GM12878 (cell line): ENCODE measurements around the gene PTPRN2. TPM values are rescaled to one million over a fixed set of nuclear protein-coding genes. Genes with fewer than 3 reads are reported as not detected.

Source experiments
- ATAC-seq: fragments of 200-7000 bp; cut with Tn5 transposase; 3 replicates; pipeline ENCODE4 v1.9.1; 2020; ENCODE audit warnings: mild to moderate bottlenecking, moderate library complexity
- BruUV-seq: library from RNA; stranded (reverse); fragments of 400-500 nt; replicated peaks from 2 replicates; lab custom pipeline; 2021; lab: Mats Ljungman, UMichigan
- CTCF ChIA-PET: fragments of 300-600 bp; sonication (Branson Sonifier 250); formaldehyde crosslinking; extraction: SDS; loops from one replicate; lab custom pipeline; 2021; ENCODE audit warnings: inconsistent platforms; lab: Yijun Ruan, JAX
- POLR2A ChIA-PET: fragments of 350-600 bp; formaldehyde crosslinking; extraction: SDS; loops from one replicate; lab custom pipeline; 2021; ENCODE audit warnings: inconsistent platforms; lab: Charles Lee
- RAD21 ChIA-PET: fragments of 300-600 bp; sonication (Branson Sonifier 250); formaldehyde crosslinking; loops from one replicate; lab custom pipeline; 2023; ENCODE audit warnings: antibody characterized with exemption; ENCODE audit not compliant: unreplicated experiment; lab: Charles Lee
- SMC1A ChIA-PET: fragments of 300-600 bp; sonication (Branson Sonifier 250); formaldehyde crosslinking; loops from one replicate; lab custom pipeline; 2023; ENCODE audit not compliant: unreplicated experiment, uncharacterized antibody; lab: Charles Lee
- DNase-seq: peaks from one replicate; pipeline ENCODE4 v3.0.0-alpha.2; 2011; ENCODE audit warnings: low read depth, low spot score
- FAIRE-seq: peaks from 3 replicates; lab custom pipeline; 2011; peaks lifted over from hg19 to GRCh38; lab: Jason Lieb, UNC
- H2AFZ ChIP-seq: 2 replicates; pipeline ENCODE4 v1.6.0; 2011; ENCODE audit warnings: low read depth, low read length, control low read depth; ENCODE audit not compliant: control insufficient read depth
- H3K27ac ChIP-seq: 2 replicates; pipeline ENCODE4 v1.5.1; 2011; ENCODE audit warnings: control low read depth; ENCODE audit not compliant: control insufficient read depth, insufficient read depth
- H3K27me3 ChIP-seq, 2 experiments: replicated peaks in 1 of 2; 2 replicates each; pipeline versions ENCODE4 v1.6.0 to v1.6.1; 2011; ENCODE audit warnings: low read length in 1 of 2; ENCODE audit not compliant: control insufficient read depth in 2 of 2, insufficient read depth in 2 of 2
- H3K36me3 ChIP-seq, 2 experiments: 2 replicates each; pipeline ENCODE4 v1.5.1; 2011; ENCODE audit warnings: low read length in 1 of 2; ENCODE audit not compliant: control insufficient read depth in 2 of 2, insufficient read depth in 2 of 2
- H3K4me1 ChIP-seq: 2 replicates; pipeline ENCODE4 v1.6.1; 2011; ENCODE audit warnings: mild to moderate bottlenecking, low read length, moderate library complexity, mixed read lengths; ENCODE audit not compliant: control insufficient read depth, insufficient read depth
- H3K4me2 ChIP-seq: 2 replicates; pipeline ENCODE4 v1.6.0; 2011; ENCODE audit warnings: control low read depth; ENCODE audit not compliant: control insufficient read depth, insufficient read depth
- H3K4me3 ChIP-seq: fragments of 200-600 bp; sonication (generic); 2 replicates; pipeline ENCODE4 v1.5.1; 2016
- H3K79me2 ChIP-seq: 2 replicates; pipeline ENCODE4 v1.6.0; 2011; ENCODE audit warnings: low read length; ENCODE audit not compliant: control insufficient read depth, insufficient read depth
- H3K9ac ChIP-seq: 2 replicates; pipeline ENCODE4 v1.8.0; 2011; ENCODE audit warnings: low read length, control low read depth, mixed read lengths; ENCODE audit not compliant: control insufficient read depth, insufficient read depth
- H3K9me3 ChIP-seq: replicated peaks from 3 replicates; pipeline ENCODE4 v1.5.1; 2011; ENCODE audit warnings: mild to moderate bottlenecking, low read length; ENCODE audit not compliant: control insufficient read depth, insufficient read depth
- H4K20me1 ChIP-seq: 2 replicates; pipeline ENCODE4 v1.6.0; 2011; ENCODE audit not compliant: control insufficient read depth, insufficient read depth
- CHD2 ChIP-seq: IDR thresholded peaks from 2 replicates; pipeline ENCODE4 v1.6.1; 2011; ENCODE audit warnings: low read depth, low read length, improper control_type of control experiment, borderline replicate concordance
- CHD4 ChIP-seq: fragments of 200-600 bp; sonication (generic); IDR thresholded peaks from 2 replicates; pipeline ENCODE4 v1.6.1; 2016; ENCODE audit warnings: mild to moderate bottlenecking
- HDAC2 ChIP-seq: fragments of 200-600 bp; sonication (generic); IDR thresholded peaks from 2 replicates; pipeline ENCODE4 v1.6.1; 2017
- NFYA ChIP-seq: IDR thresholded peaks from 2 replicates; pipeline ENCODE4 v1.6.1; 2011; ENCODE audit warnings: low read depth, mild to moderate bottlenecking, low read length, improper control_type of control experiment, borderline replicate concordance
- POLR2AphosphoS2 ChIP-seq: IDR thresholded peaks from 2 replicates; pipeline ENCODE4 v1.6.1; 2011; ENCODE audit warnings: low read depth, mild to moderate bottlenecking, low read length, improper control_type of control experiment, moderate library complexity
- RFX5 ChIP-seq: IDR thresholded peaks from 2 replicates; pipeline ENCODE4 v1.6.1; 2011; ENCODE audit warnings: low read depth, low read length, improper control_type of control experiment
- STAT1 ChIP-seq: fragments of 450-650 bp; conservative IDR thresholded peaks from 2 replicates; pipeline ENCODE4 v1.6.1; 2014; ENCODE audit warnings: antibody characterized with exemption, mild to moderate bottlenecking
- WRNIP1 ChIP-seq: IDR thresholded peaks from 2 replicates; pipeline ENCODE4 v1.6.1; 2011; ENCODE audit warnings: low read depth, low read length, improper control_type of control experiment, borderline replicate concordance
- WGBS: methylation state at CpG from one replicate; pipeline ENCODE4 v1.1.6; 2016; ENCODE audit warnings: low lambda C conversion rate; ENCODE audit not compliant: insufficient replicate concordance, insufficient coverage; ENCODE audit errors: missing lambda C conversion rate; 5-methylcytosine and 5-hydroxymethylcytosine counted together
- in situ Hi-C: fragments of 300-500 bp; cut with MboI; formaldehyde crosslinking; loops from 9 replicates; pipeline ENCODE4 v1.14.3; 2018; ENCODE audit warnings: mixed read lengths
- intact Hi-C: fragments of 100-400 bp; cut with micrococcal nuclease; formaldehyde crosslinking; loops from one replicate; pipeline ENCODE4 v1.14.2; 2022; ENCODE audit not compliant: unreplicated experiment
- polyA plus RNA-seq, 11 experiments: library from polyadenylated mRNA; depleted of rRNA in 4 of 11; unstranded in 6 of 11; stranded (reverse) in 5 of 11; fragments of >200 nt; fragmentation: Nextera tagmentation in 4 of 11; fragmentation: Illumina TruSeq in 1 of 11; extraction: Ambion mirVana in 4 of 11; extraction: Trizol in 1 of 11; gene quantifications; 1 replicate in 1 of 11; 2 replicates in 10 of 11; pipeline versions ENCODE4 v1.2.1 to v1.2.3, GENCODE V29; 2011 to 2016; ENCODE audit warnings: inconsistent platforms in 2 of 11, missing spikeins in 2 of 11, low read depth in 1 of 11
- total RNA-seq, 4 experiments: library from RNA; depleted of rRNA in 3 of 4; stranded (reverse); fragments of >200 nt in 3 of 4; fragmentation: Illumina TruSeq in 1 of 4; extraction: Trizol in 1 of 4; gene quantifications; 2 replicates each; pipeline versions ENCODE4 v1.2.1 to v1.2.3, GENCODE V29; 2013 to 2021
- TF ChIP-seq, protein P1 (sequence below): fragments of 450-650 bp; IDR thresholded peaks from 2 replicates; pipeline ENCODE4 v1.6.1; 2018; ENCODE audit warnings: borderline replicate concordance, mild to moderate bottlenecking; ENCODE audit not compliant: partially characterized antibody
- TF ChIP-seq, protein P2 (sequence below): fragments of 450-650 bp; IDR thresholded peaks from 2 replicates; pipeline ENCODE4 v1.6.1; 2017; ENCODE audit warnings: low read depth, mild to moderate bottlenecking, moderate library complexity
- TF ChIP-seq, protein P3 (sequence below): fragments of 450-650 bp; IDR thresholded peaks from 2 replicates; pipeline ENCODE4 v1.6.1; 2017; ENCODE audit warnings: antibody characterized with exemption, mild to moderate bottlenecking, moderate library complexity
- TF ChIP-seq, protein P4 (sequence below): IDR thresholded peaks from 2 replicates; pipeline ENCODE4 v1.6.1; 2012; ENCODE audit warnings: mild to moderate bottlenecking, low read depth, low read length

Gene PTPRN2
- total and polyA plus RNA-seq, 10 of the 15 experiments (the other 5 are each of a cell fraction or from before 2014, with no cell fraction given): 5.4 TPM; not detected in 9

DNA sequence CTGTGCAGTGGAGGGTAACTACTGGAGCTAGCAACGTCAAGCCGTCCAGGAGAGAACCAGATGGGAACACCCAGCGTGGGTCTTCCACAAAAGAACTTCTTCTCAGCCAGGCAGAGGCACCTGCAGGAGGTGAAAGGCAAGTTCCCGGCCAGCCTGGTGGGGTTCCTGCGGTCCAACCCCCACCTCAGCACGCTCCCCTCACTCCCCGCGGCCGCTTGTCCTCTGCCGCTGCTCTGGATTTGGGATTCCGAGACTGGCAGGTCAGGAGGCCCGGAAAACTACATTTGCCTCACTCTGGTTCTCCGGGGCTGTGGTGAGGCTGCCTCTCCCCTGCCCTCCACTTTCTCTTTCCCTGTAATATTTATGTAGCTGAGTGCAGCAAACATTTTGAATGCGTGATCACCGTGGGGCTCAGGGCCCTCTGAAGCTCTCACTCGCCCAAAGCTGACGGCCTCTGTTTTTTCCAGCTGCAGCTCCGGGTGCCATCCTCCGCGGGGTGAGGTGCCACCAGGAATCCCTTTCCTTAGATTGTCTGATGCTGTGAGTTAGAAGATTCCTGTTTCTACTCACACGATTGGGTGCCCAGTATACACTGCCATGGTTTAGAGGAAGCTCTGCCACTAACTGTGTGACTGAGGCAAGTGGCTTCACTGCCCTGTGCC is 884.0 kb downstream of the PTPRN2 start:
- no peak overlapping the region for H2AFZ ChIP-seq
- no peaks in the 10 kb centered on the region for H3K4me1 ChIP-seq
- H3K27ac ChIP-seq: no peak overlapping the region
- H3K36me3 ChIP-seq: no peaks in the 10 kb centered on the region
- H3K4me2 ChIP-seq: no peak overlapping the region
- H4K20me1 ChIP-seq: no peaks in the 10 kb centered on the region
- SMC1A ChIA-PET: no interaction called here
- POLR2A ChIA-PET: no interaction called here
- RAD21 ChIA-PET: no interaction called here
- in situ Hi-C loops (no loop called here), intact Hi-C loops (no loop called here)
- no peak overlapping the region for H3K4me3 ChIP-seq
- BruUV-seq: no TSS peak
- CTCF ChIA-PET: no interaction called here
- WGBS: 43% methylated on average over 21 of the region's 21 CpGs
- no peak overlapping the region for H3K9ac ChIP-seq
- FAIRE-seq (no peak), DNase-seq (no peak), ATAC-seq (no peak)
- no peaks in the 10 kb centered on the region for H3K27me3 ChIP-seq
- no peaks in the 10 kb centered on the region; the same call in 2 of the 3 replicates for H3K9me3 ChIP-seq
- no peaks in the 10 kb centered on the region for H3K79me2 ChIP-seq
- TF ChIP-seq, protein P1, sequence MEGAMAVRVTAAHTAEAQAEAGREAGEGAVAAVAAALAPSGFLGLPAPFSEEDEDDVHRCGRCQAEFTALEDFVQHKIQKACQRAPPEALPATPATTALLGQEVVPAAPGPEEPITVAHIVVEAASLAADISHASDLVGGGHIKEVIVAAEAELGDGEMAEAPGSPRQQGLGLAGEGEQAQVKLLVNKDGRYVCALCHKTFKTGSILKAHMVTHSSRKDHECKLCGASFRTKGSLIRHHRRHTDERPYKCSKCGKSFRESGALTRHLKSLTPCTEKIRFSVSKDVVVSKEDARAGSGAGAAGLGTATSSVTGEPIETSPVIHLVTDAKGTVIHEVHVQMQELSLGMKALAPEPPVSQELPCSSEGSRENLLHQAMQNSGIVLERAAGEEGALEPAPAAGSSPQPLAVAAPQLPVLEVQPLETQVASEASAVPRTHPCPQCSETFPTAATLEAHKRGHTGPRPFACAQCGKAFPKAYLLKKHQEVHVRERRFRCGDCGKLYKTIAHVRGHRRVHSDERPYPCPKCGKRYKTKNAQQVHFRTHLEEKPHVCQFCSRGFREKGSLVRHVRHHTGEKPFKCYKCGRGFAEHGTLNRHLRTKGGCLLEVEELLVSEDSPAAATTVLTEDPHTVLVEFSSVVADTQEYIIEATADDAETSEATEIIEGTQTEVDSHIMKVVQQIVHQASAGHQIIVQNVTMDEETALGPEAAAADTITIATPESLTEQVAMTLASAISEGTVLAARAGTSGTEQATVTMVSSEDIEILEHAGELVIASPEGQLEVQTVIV: no peak
- no peak for TF ChIP-seq HDAC2
- no peak for TF ChIP-seq CHD4
- TF ChIP-seq, protein P2, sequence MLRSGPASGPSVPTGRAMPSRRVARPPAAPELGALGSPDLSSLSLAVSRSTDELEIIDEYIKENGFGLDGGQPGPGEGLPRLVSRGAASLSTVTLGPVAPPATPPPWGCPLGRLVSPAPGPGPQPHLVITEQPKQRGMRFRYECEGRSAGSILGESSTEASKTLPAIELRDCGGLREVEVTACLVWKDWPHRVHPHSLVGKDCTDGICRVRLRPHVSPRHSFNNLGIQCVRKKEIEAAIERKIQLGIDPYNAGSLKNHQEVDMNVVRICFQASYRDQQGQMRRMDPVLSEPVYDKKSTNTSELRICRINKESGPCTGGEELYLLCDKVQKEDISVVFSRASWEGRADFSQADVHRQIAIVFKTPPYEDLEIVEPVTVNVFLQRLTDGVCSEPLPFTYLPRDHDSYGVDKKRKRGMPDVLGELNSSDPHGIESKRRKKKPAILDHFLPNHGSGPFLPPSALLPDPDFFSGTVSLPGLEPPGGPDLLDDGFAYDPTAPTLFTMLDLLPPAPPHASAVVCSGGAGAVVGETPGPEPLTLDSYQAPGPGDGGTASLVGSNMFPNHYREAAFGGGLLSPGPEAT: no peak
- TF ChIP-seq CHD2: no peak
- TF ChIP-seq, protein P3, sequence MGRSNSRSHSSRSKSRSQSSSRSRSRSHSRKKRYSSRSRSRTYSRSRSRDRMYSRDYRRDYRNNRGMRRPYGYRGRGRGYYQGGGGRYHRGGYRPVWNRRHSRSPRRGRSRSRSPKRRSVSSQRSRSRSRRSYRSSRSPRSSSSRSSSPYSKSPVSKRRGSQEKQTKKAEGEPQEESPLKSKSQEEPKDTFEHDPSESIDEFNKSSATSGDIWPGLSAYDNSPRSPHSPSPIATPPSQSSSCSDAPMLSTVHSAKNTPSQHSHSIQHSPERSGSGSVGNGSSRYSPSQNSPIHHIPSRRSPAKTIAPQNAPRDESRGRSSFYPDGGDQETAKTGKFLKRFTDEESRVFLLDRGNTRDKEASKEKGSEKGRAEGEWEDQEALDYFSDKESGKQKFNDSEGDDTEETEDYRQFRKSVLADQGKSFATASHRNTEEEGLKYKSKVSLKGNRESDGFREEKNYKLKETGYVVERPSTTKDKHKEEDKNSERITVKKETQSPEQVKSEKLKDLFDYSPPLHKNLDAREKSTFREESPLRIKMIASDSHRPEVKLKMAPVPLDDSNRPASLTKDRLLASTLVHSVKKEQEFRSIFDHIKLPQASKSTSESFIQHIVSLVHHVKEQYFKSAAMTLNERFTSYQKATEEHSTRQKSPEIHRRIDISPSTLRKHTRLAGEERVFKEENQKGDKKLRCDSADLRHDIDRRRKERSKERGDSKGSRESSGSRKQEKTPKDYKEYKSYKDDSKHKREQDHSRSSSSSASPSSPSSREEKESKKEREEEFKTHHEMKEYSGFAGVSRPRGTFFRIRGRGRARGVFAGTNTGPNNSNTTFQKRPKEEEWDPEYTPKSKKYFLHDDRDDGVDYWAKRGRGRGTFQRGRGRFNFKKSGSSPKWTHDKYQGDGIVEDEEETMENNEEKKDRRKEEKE: no peak
- no peak for TF ChIP-seq WRNIP1
- TF ChIP-seq POLR2AphosphoS2: no peak
- TF ChIP-seq, protein P4, sequence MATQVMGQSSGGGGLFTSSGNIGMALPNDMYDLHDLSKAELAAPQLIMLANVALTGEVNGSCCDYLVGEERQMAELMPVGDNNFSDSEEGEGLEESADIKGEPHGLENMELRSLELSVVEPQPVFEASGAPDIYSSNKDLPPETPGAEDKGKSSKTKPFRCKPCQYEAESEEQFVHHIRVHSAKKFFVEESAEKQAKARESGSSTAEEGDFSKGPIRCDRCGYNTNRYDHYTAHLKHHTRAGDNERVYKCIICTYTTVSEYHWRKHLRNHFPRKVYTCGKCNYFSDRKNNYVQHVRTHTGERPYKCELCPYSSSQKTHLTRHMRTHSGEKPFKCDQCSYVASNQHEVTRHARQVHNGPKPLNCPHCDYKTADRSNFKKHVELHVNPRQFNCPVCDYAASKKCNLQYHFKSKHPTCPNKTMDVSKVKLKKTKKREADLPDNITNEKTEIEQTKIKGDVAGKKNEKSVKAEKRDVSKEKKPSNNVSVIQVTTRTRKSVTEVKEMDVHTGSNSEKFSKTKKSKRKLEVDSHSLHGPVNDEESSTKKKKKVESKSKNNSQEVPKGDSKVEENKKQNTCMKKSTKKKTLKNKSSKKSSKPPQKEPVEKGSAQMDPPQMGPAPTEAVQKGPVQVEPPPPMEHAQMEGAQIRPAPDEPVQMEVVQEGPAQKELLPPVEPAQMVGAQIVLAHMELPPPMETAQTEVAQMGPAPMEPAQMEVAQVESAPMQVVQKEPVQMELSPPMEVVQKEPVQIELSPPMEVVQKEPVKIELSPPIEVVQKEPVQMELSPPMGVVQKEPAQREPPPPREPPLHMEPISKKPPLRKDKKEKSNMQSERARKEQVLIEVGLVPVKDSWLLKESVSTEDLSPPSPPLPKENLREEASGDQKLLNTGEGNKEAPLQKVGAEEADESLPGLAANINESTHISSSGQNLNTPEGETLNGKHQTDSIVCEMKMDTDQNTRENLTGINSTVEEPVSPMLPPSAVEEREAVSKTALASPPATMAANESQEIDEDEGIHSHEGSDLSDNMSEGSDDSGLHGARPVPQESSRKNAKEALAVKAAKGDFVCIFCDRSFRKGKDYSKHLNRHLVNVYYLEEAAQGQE: no peak
- TF ChIP-seq RFX5: no peak
- no peak for TF ChIP-seq NFYA
- TF ChIP-seq STAT1: no peak
